Measurements from ENCODE around the gene PKP3. TPM values are rescaled to one million over a fixed set of nuclear protein-coding genes. Genes with fewer than 3 reads are reported as not detected.

Gene PKP3
- polyA plus RNA-seq, 2 of the 4 experiments (the other 2 are of a cell fraction), result 12.1 to 25.9 TPM

DNA sequence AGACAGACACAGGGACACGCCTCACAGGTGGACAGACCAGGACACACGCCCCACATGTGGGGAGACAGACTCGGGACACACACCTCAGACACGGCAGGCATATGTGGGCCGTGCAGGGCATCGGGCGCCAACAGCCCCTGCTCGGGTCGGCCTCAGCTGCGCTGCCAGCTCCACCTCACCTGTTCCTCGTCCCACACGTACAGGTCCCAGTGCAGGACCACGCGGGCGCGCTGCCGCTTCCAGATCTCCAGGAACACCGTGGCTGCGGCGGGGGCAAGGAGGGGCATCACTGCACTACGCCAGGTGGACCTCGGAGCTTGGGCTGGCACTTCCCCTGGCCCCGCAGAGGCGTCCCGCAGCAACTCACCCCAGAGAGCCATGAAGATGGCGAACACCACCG, 35.4 kb downstream of the PKP3 start:
- 67% methylated on average over 12 of the region's 27 CpGs for WGBS (ENCODE audit: missing lambda C conversion rate)
- FAIRE-seq (no peak), DNase-seq (ENCODE audit: low read depth in 1 of 2, low spot score in 1 of 2) (no peak), ATAC-seq (peak in 1 of 2 experiments; percentile 9; a peak in 3 of 6 replicates)
- ChIA-PET CTCF (interaction anchor here (0.6 to 4.7 kb wide), 2 partner anchors 19 to 34 kb away, joined by 4 to 29 read pairs; no protein-coding TSS in a partner anchor), POLR2A (no interaction called here)
- Histone ChIP-seq H3K9me3 (no peaks in the 10 kb centered on the region), H3K4me3 (no peak overlapping the region), H3K4me2 (no peak overlapping the region), H3K27ac (no peak overlapping the region), H3K4me1 (peaks cover 5% of the 10 kb centered on the region; the same call in 1 of the 3 replicates)
- TF ChIP-seq NPAS2 (CRISPR knock-in tag; IDR thresholded peaks at IDR 0.05; ENCODE audit: borderline replicate concordance) (no peak), E2F6 (IDR thresholded peaks at IDR 0.05; ENCODE audit: borderline replicate concordance, low read depth) (no peak), NFE2L2 (conservative IDR thresholded peaks at IDR 0.05; ENCODE audit: low read length) (no peak), CHD2 (IDR thresholded peaks at IDR 0.05; ENCODE audit: low read length, partially characterized antibody) (no peak)
- TF ChIP-seq, protein P1, sequence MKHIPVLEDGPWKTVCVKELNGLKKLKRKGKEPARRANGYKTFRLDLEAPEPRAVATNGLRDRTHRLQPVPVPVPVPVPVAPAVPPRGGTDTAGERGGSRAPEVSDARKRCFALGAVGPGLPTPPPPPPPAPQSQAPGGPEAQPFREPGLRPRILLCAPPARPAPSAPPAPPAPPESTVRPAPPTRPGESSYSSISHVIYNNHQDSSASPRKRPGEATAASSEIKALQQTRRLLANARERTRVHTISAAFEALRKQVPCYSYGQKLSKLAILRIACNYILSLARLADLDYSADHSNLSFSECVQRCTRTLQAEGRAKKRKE (CRISPR knock-in tag; IDR thresholded peaks at IDR 0.05; ENCODE audit: low read depth), result no peak

GRCh38 chr11:429931-430456, 36.0 kb downstream of the PKP3 start:
- ATAC-seq (peak; percentile 27 to 58; a peak in 4 of 6 replicates), DNase-seq (ENCODE audit: low read depth in 1 of 2, low spot score in 1 of 2) (peak in 1 of 2 experiments; percentile 58), FAIRE-seq (no peak)
- Histone ChIP-seq H3K27ac (no peak overlapping the region), H3K4me2 (no peak overlapping the region), H3K9me3 (no peaks in the 10 kb centered on the region), H3K4me3 (no peak overlapping the region), H3K4me1 (peaks cover 5% of the 10 kb centered on the region; the same call in 1 of the 3 replicates)
- POLR2A ChIA-PET, result no interaction called here
- no peak for TF ChIP-seq MAX (IDR thresholded peaks at IDR 0.05)
- TF ChIP-seq BCL3 (IDR thresholded peaks at IDR 0.05), result no peak
- TF ChIP-seq CEBPB (IDR thresholded peaks at IDR 0.05), result no peak
- TF ChIP-seq, protein P1 (CRISPR knock-in tag; IDR thresholded peaks at IDR 0.05; ENCODE audit: low read depth), result no peak
- TF ChIP-seq FOSL2 (IDR thresholded peaks at IDR 0.05), result no peak
- TF ChIP-seq FOSL2 (CRISPR knock-in tag; IDR thresholded peaks at IDR 0.05), result no peak
- TF ChIP-seq, protein P2, sequence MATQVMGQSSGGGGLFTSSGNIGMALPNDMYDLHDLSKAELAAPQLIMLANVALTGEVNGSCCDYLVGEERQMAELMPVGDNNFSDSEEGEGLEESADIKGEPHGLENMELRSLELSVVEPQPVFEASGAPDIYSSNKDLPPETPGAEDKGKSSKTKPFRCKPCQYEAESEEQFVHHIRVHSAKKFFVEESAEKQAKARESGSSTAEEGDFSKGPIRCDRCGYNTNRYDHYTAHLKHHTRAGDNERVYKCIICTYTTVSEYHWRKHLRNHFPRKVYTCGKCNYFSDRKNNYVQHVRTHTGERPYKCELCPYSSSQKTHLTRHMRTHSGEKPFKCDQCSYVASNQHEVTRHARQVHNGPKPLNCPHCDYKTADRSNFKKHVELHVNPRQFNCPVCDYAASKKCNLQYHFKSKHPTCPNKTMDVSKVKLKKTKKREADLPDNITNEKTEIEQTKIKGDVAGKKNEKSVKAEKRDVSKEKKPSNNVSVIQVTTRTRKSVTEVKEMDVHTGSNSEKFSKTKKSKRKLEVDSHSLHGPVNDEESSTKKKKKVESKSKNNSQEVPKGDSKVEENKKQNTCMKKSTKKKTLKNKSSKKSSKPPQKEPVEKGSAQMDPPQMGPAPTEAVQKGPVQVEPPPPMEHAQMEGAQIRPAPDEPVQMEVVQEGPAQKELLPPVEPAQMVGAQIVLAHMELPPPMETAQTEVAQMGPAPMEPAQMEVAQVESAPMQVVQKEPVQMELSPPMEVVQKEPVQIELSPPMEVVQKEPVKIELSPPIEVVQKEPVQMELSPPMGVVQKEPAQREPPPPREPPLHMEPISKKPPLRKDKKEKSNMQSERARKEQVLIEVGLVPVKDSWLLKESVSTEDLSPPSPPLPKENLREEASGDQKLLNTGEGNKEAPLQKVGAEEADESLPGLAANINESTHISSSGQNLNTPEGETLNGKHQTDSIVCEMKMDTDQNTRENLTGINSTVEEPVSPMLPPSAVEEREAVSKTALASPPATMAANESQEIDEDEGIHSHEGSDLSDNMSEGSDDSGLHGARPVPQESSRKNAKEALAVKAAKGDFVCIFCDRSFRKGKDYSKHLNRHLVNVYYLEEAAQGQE (IDR thresholded peaks at IDR 0.05), result no peak
- TF ChIP-seq CHD2 (IDR thresholded peaks at IDR 0.05; ENCODE audit: low read length, partially characterized antibody), result no peak
- no peak for TF ChIP-seq HOXA7 (CRISPR knock-in tag; IDR thresholded peaks at IDR 0.05)
- TF ChIP-seq POLR2A (IDR thresholded peaks at IDR 0.05; ENCODE audit: low read length), result no peak
- no peak for TF ChIP-seq CBX2 (IDR thresholded peaks at IDR 0.05; ENCODE audit: borderline replicate concordance, low read depth)
- TF ChIP-seq CHD4 (IDR thresholded peaks at IDR 0.05; ENCODE audit: borderline replicate concordance), result no peak
- no peak for TF ChIP-seq RCOR1 (IDR thresholded peaks at IDR 0.05; ENCODE audit: low read depth, low read length)
- TF ChIP-seq PBX3 (IDR thresholded peaks at IDR 0.05), result no peak
- no peak for TF ChIP-seq RAD21 (conservative IDR thresholded peaks at IDR 0.05 in 1 of 2, IDR thresholded peaks at IDR 0.05 in 1 of 2)
- no peak for TF ChIP-seq EHF (CRISPR knock-in tag; IDR thresholded peaks at IDR 0.05)
- TF ChIP-seq ZC3H11A (IDR thresholded peaks at IDR 0.05), result no peak
- CTCF ChIA-PET, result interaction anchor here (0.6 to 4.7 kb wide), 2 partner anchors 19 to 33 kb away, joined by 4 to 29 read pairs; no protein-coding TSS in a partner anchor
- 31% methylated on average over 15 of the region's 25 CpGs for WGBS (ENCODE audit: missing lambda C conversion rate)
